KOPT-K1 (cell line): Measurements from ENCODE around the gene TAOK1.
A peak's percentile ranks its signal among the peaks of the same experiment; 100 is the strongest.

Experiments
- H3K27ac ChIP-seq: fragments of 200-600 bp; sonication (generic); 2 replicates; pipeline ENCODE4 v1.5.1; 2016; ENCODE audit warnings: antibody characterized with exemption, mild to moderate bottlenecking, low read depth, low read length; ENCODE audit not compliant: poor library complexity, severe bottlenecking
- H3K36me3 ChIP-seq: fragments of 200-600 bp; sonication (generic); 2 replicates; pipeline ENCODE4 v1.5.1; 2017; ENCODE audit warnings: antibody characterized with exemption, mild to moderate bottlenecking, low read length, moderate library complexity; ENCODE audit not compliant: insufficient read depth
- H3K9me3 ChIP-seq: fragments of 200-600 bp; sonication (generic); 2 replicates; pipeline ENCODE4 v1.5.1; 2017; ENCODE audit warnings: antibody characterized with exemption, low read length, mild to moderate bottlenecking; ENCODE audit not compliant: insufficient read depth, poor library complexity, severe bottlenecking

TAOK1 gene

GRCh38 chr17:29592850-29593551 lies 202.8 kb downstream of the TAOK1 start, which contains the start of gene ANKRD13B:
Gene ANKRD13B, plus strand, starts transcription at chr17:29593132. Its CDS starts 490 bp downstream, at chr17:29593622.
- peak within 1 kb of the TSS; percentile 23 for H3K27ac ChIP-seq

GRCh38 chr17:29593591-29594518 lies 203.7 kb downstream of the TAOK1 start:
- Histone ChIP-seq H3K36me3 (no peaks in the 10 kb centered on the region), H3K9me3 (no peaks in the 10 kb centered on the region), H3K27ac (peak overlapping the region; percentile 13)

More at GRCh38 chr17:29592850-29593551, 202.8 kb downstream of the TAOK1 start, which contains the start of gene ANKRD13B:
- Histone ChIP-seq H3K36me3 (no peaks in the 10 kb centered on the region), H3K9me3 (no peaks in the 10 kb centered on the region)

- Histone ChIP-seq H3K27ac (no peak overlapping the region), H3K36me3 (no peaks in the 10 kb centered on the region), H3K9me3 (no peaks in the 10 kb centered on the region)
Observed at GRCh38 chr17:29594519-29595090, 204.4 kb downstream of the TAOK1 start.

GRCh38 chr17:29595107-29595942 lies 205.2 kb downstream of the TAOK1 start:
- Histone ChIP-seq H3K36me3 (no peaks in the 10 kb centered on the region), H3K9me3 (no peaks in the 10 kb centered on the region), H3K27ac (no peak overlapping the region)

- Histone ChIP-seq H3K9me3 (no peaks in the 10 kb centered on the region), H3K36me3 (no peaks in the 10 kb centered on the region), H3K27ac (no peak overlapping the region)
Observed at GRCh38 chr17:29595943-29596774, 206.0 kb downstream of the TAOK1 start.

GRCh38 chr17:29596811-29597210 lies 206.6 kb downstream of the TAOK1 start:
- H3K27ac ChIP-seq = no peak overlapping the region
- H3K9me3 ChIP-seq = no peaks in the 10 kb centered on the region
- no peaks in the 10 kb centered on the region for H3K36me3 ChIP-seq

- H3K27ac ChIP-seq = no peak overlapping the region
- no peaks in the 10 kb centered on the region for H3K9me3 ChIP-seq
- H3K36me3 ChIP-seq = no peaks in the 10 kb centered on the region
Observed at GRCh38 chr17:29597361-29598172, 207.4 kb downstream of the TAOK1 start.
